Caco-2 (cell line): Measurements from ENCODE around the gene DUSP14. TPM values are rescaled to one million over a fixed set of nuclear protein-coding genes. Genes with fewer than 3 reads are reported as not detected.
"Not testable (repeated sequence)": the region's sequence is repeated elsewhere in the genome, so short reads cannot be mapped to it uniquely, and the experiment has no call there.

ENCODE experiments used
- Bru-seq: library from RNA; stranded (reverse); fragments of 400-500 nt; gene quantifications from one replicate; lab custom pipeline; 2021; lab: Mats Ljungman, UMichigan
- BruChase-seq, 2 experiments: library from RNA; stranded (reverse); fragments of 400-500 nt; gene quantifications; one replicate each; lab custom pipeline; 2021; lab: Mats Ljungman, UMichigan
- BruUV-seq: library from RNA; stranded (reverse); fragments of 400-500 nt; replicated peaks from 2 replicates; lab custom pipeline; 2021; lab: Mats Ljungman, UMichigan
- CTCF ChIA-PET: fragments of 300-600 bp; sonication (Branson Sonifier 250); formaldehyde crosslinking; loops from one replicate; lab custom pipeline; 2022; ENCODE audit warnings: antibody characterized with exemption; lab: Charles Lee
- POLR2A ChIA-PET: fragments of 300-600 bp; sonication (Branson Sonifier 250); formaldehyde crosslinking; loops from one replicate; lab custom pipeline; 2022; ENCODE audit warnings: antibody characterized with exemption; lab: Charles Lee
- DNase-seq, 2 experiments: peaks; one replicate each; pipeline versions ENCODE4 v3.0.0 to v3.0.0-alpha.2; 2020 to 2022
- H3K27me3 ChIP-seq: replicated peaks from 2 replicates; pipeline ENCODE4 v1.6.0; 2011; ENCODE audit warnings: low read length; ENCODE audit not compliant: control insufficient read depth, insufficient read depth
- H3K36me3 ChIP-seq: 2 replicates; pipeline ENCODE4 v1.5.1; 2011; ENCODE audit warnings: low read length; ENCODE audit not compliant: control insufficient read depth, insufficient read depth
- H3K4me1 ChIP-seq: fragments of 250-450 bp; sonication (Bioruptor Pico); 2 replicates; pipeline ENCODE4 v1.5.1; 2020; ENCODE audit warnings: mild to moderate bottlenecking
- H3K4me3 ChIP-seq: 2 replicates; pipeline ENCODE4 v1.5.1; 2011; ENCODE audit warnings: low read depth, mild to moderate bottlenecking, control low read depth, low read length
- H3K9me3 ChIP-seq: fragments of 250-450 bp; sonication (Bioruptor Pico); 2 replicates; pipeline ENCODE4 v1.5.1; 2020; ENCODE audit warnings: mild to moderate bottlenecking, moderate library complexity
- H3K27ac Mint-ChIP-seq: one replicate; pipeline ENCODE4 v1.8.0; 2022; ENCODE audit warnings: mixed read lengths; ENCODE audit not compliant: unreplicated experiment
- H3K27me3 Mint-ChIP-seq: one replicate; pipeline ENCODE4 v1.8.0; 2022; ENCODE audit warnings: mixed read lengths; ENCODE audit not compliant: insufficient read depth, unreplicated experiment
- H3K36me3 Mint-ChIP-seq: one replicate; pipeline ENCODE4 v1.8.0; 2022; ENCODE audit warnings: mild to moderate bottlenecking, mixed read lengths; ENCODE audit not compliant: insufficient read depth, unreplicated experiment
- H3K4me1 Mint-ChIP-seq: one replicate; pipeline ENCODE4 v1.8.0; 2022; ENCODE audit warnings: low read depth, mixed read lengths; ENCODE audit not compliant: unreplicated experiment
- H3K4me3 Mint-ChIP-seq: one replicate; pipeline ENCODE4 v1.8.0; 2022; ENCODE audit warnings: mild to moderate bottlenecking, moderate library complexity, mixed read lengths; ENCODE audit not compliant: unreplicated experiment
- H3K9me3 Mint-ChIP-seq: one replicate; pipeline ENCODE4 v1.8.0; 2022; ENCODE audit warnings: mixed read lengths; ENCODE audit not compliant: unreplicated experiment
- CTCF ChIP-seq, 2 experiments: fragments of 200-600 bp in 1 of 2; IDR thresholded peaks; 1 replicate in 1 of 2; 2 replicates in 1 of 2; pipeline versions ENCODE4 v1.5.1 to v1.8.0; 2011 to 2022; ENCODE audit warnings: antibody characterized with exemption in 1 of 2, control low read depth in 1 of 2, inconsistent platforms in 1 of 2, low read depth in 1 of 2, low read length in 1 of 2, mild to moderate bottlenecking in 1 of 2, moderate library complexity in 1 of 2; ENCODE audit not compliant: insufficient read depth in 1 of 2, severe bottlenecking in 1 of 2, unreplicated experiment in 1 of 2
- intact Hi-C: fragments of 100-400 bp; cut with micrococcal nuclease; formaldehyde crosslinking; loops from one replicate; pipeline ENCODE4 v1.10.0; 2022; ENCODE audit not compliant: unreplicated experiment
- long read RNA-seq: library from polyadenylated mRNA; stranded (forward); transcript quantifications from one replicate; pipeline ENCODE4 v2.0.0, GENCODE V29; 2022
- total RNA-seq: library from RNA; stranded (reverse); gene quantifications from 2 replicates; pipeline ENCODE4 v1.2.3, GENCODE V29; 2022

DUSP14 gene
- total RNA-seq (30.4 and 32.5 TPM in 2 replicates), Bru-seq, nascent RNA (percentile 73 among the genes with signal in this experiment), BruChase-seq, experiment 1, labeled RNA remaining after a 2-hour chase (percentile 83 among the genes with signal in this experiment), BruChase-seq, experiment 2, labeled RNA remaining after a 6-hour chase (percentile 72 among the genes with signal in this experiment)
- long read RNA-seq, transcript DUSP14-206 (3 exons, 1,537 nt), result major isoform, 8 of 10 reads
- long read RNA-seq, partial matches to known transcripts, result 1 of 10 reads
- long read RNA-seq, other reads (novel, unspliced or antisense), result 1 of 10 reads

- POLR2A ChIA-PET, result interaction anchor here (0.5 to 1.0 kb wide), 7 partner anchors 13 to 290 kb away, joined by 3 to 6 read pairs (median 3); partner anchors contain the start of genes ACACA, SYNRG and TADA2A
- CTCF ChIA-PET, result interaction anchor here (1.1 kb wide), 1 partner anchor 70 kb away, joined by 6 read pairs; no protein-coding TSS in a partner anchor
- intact Hi-C loops, result loop anchor here (1.0 to 5.0 kb wide), 4 partner anchors 13 to 132 kb away; partner anchors contain the start of genes ACACA and TADA2A
- no peaks in the 10 kb centered on the region for H3K9me3 ChIP-seq
- Mint-ChIP-seq H3K27ac (peak within 1 kb of the TSS; percentile 84), H3K4me3 (peak within 1 kb of the TSS; percentile 93), H3K9me3 (no peaks in the 10 kb centered on the region), H3K36me3 (peaks cover 16% of the 10 kb centered on the region), H3K4me1 (peaks cover 38% of the 10 kb centered on the region), H3K27me3 (no peaks in the 10 kb centered on the region)
- no peaks in the 10 kb centered on the region for H3K36me3 ChIP-seq
- H3K4me1 ChIP-seq, result peaks cover 17% of the 10 kb centered on the region
- H3K27me3 ChIP-seq, result no peaks in the 10 kb centered on the region
- BruUV-seq, result no TSS peak
- DNase-seq, result peak; percentile 90 to 94
- H3K4me3 ChIP-seq, result peak within 1 kb of the TSS; percentile 65
- peak in 1 of 2 experiments; percentile 8 for TF ChIP-seq CTCF (IDR thresholded peaks at IDR 0.05; ENCODE audit: insufficient read depth in 1 of 2, low read depth in 1 of 2, low read length in 1 of 2, severe bottlenecking in 1 of 2, unreplicated experiment in 1 of 2)
These were observed at the start of gene DUSP14 for GRCh38 chr17:37489197-37490001. Gene DUSP14 (plus strand): TSS chr17:37489891. CDS start chr17:37512273, 22,382 bp downstream.

GRCh38 chr17:37440424-37440823, 49.3 kb upstream of the DUSP14 start:
- peaks cover 2% of the 10 kb centered on the region for H3K36me3 ChIP-seq
- no peaks in the 10 kb centered on the region for H3K9me3 Mint-ChIP-seq
- no peak overlapping the region for H3K4me3 Mint-ChIP-seq
- no peaks in the 10 kb centered on the region for H3K27me3 Mint-ChIP-seq
- H3K36me3 Mint-ChIP-seq, result peaks cover 49% of the 10 kb centered on the region
- POLR2A ChIA-PET, result no interaction called here
- no peak overlapping the region for H3K4me3 ChIP-seq
- no TSS peak for BruUV-seq
- H3K9me3 ChIP-seq, result no peaks in the 10 kb centered on the region
- intact Hi-C loops, result no loop called here
- H3K27ac Mint-ChIP-seq, result no peak overlapping the region
- TF ChIP-seq CTCF (IDR thresholded peaks at IDR 0.05; ENCODE audit: insufficient read depth in 1 of 2, low read depth in 1 of 2, low read length in 1 of 2, severe bottlenecking in 1 of 2, unreplicated experiment in 1 of 2), result no peak
- H3K27me3 ChIP-seq, result no peaks in the 10 kb centered on the region
- CTCF ChIA-PET, result no interaction called here
- no peak for DNase-seq
- H3K4me1 ChIP-seq, result no peaks in the 10 kb centered on the region
- H3K4me1 Mint-ChIP-seq, result no peaks in the 10 kb centered on the region

GRCh38 chr17:37441369-37442014, 48.2 kb upstream of the DUSP14 start:
- H3K36me3 Mint-ChIP-seq, result peaks cover 51% of the 10 kb centered on the region
- intact Hi-C loops, H3K4me1 ChIP-seq, H3K4me1 Mint-ChIP-seq, H3K9me3 ChIP-seq, H3K27me3 Mint-ChIP-seq, DNase-seq, H3K4me3 Mint-ChIP-seq, H3K27me3 ChIP-seq, H3K4me3 ChIP-seq, H3K36me3 ChIP-seq, H3K9me3 Mint-ChIP-seq, BruUV-seq, CTCF ChIA-PET, H3K27ac Mint-ChIP-seq: not testable (repeated sequence)
- POLR2A ChIA-PET, result interaction anchor here (0.7 kb wide), 1 partner anchor 41 kb away, joined by 11 read pairs; no protein-coding TSS in a partner anchor
